Measurements from ENCODE around the gene EFNA5. TPM values are rescaled to one million over a fixed set of nuclear protein-coding genes. Genes with fewer than 3 reads are reported as not detected.

The EFNA5 gene
- total and polyA plus RNA-seq, 2 experiments from 2014 or later, result 7.5 to 10.1 TPM

GRCh38 chr5:107376546-107377276, 294.0 kb downstream of the EFNA5 start:
- Histone ChIP-seq H3F3A (replicated peaks; ENCODE audit: low read depth) (no peaks in the 10 kb centered on the region), H4K20me1 (replicated peaks; ENCODE audit: insufficient read depth) (no peaks in the 10 kb centered on the region; the same call in 1 of the 2 replicates), H3K27me3 (ENCODE audit: insufficient read depth) (no peaks in the 10 kb centered on the region), H2AFZ (no peak overlapping the region), H3K4me2 (no peak overlapping the region), H3K79me2 (replicated peaks; ENCODE audit: insufficient read depth) (no peaks in the 10 kb centered on the region), H3K4me3 (no peak overlapping the region), H3K36me3 (ENCODE audit: insufficient read depth) (no peaks in the 10 kb centered on the region), H3K9me2 (ENCODE audit: insufficient read depth) (no peaks in the 10 kb centered on the region), H3K4me1 (ENCODE audit: insufficient read depth) (peaks cover 23% of the 10 kb centered on the region), H3K27ac (ENCODE audit: low read depth) (no peak overlapping the region)
- Mint-ChIP-seq H3K9me3 (no peaks in the 10 kb centered on the region), H3K4me3 (no peak overlapping the region), H3K4me1 (peaks cover 45% of the 10 kb centered on the region), H3K27me3 (ENCODE audit: insufficient read depth, low read depth, poor library complexity) (peaks cover 2% of the 10 kb centered on the region), H3K36me3 (ENCODE audit: low read depth) (no peaks in the 10 kb centered on the region), H3K27ac (no peak overlapping the region)
- DNase-seq (ENCODE audit: low spot score) (no peak), ATAC-seq (no peak)
- no peak for TF ChIP-seq ZNF114 (CRISPR knock-in tag; IDR thresholded peaks at IDR 0.05)

GRCh38 chr5:107373549-107374263, 297.0 kb downstream of the EFNA5 start:
- Histone ChIP-seq H3K4me3 (no peak overlapping the region), H3K9me2 (ENCODE audit: insufficient read depth) (no peaks in the 10 kb centered on the region), H3K36me3 (ENCODE audit: insufficient read depth) (no peaks in the 10 kb centered on the region), H3K27ac (ENCODE audit: low read depth) (no peak overlapping the region), H3F3A (replicated peaks; ENCODE audit: low read depth) (no peaks in the 10 kb centered on the region), H3K4me2 (no peak overlapping the region), H3K79me2 (replicated peaks; ENCODE audit: insufficient read depth) (no peaks in the 10 kb centered on the region), H4K20me1 (replicated peaks; ENCODE audit: insufficient read depth) (no peaks in the 10 kb centered on the region), H2AFZ (no peak overlapping the region), H3K4me1 (ENCODE audit: insufficient read depth) (peaks cover 5% of the 10 kb centered on the region; the same call in 1 of the 2 replicates), H3K27me3 (ENCODE audit: insufficient read depth) (no peaks in the 10 kb centered on the region)
- Mint-ChIP-seq H3K4me1 (peaks cover 22% of the 10 kb centered on the region), H3K4me3 (no peak overlapping the region), H3K9me3 (no peaks in the 10 kb centered on the region), H3K27me3 (ENCODE audit: insufficient read depth, low read depth, poor library complexity) (no peaks in the 10 kb centered on the region), H3K27ac (no peak overlapping the region), H3K36me3 (ENCODE audit: low read depth) (no peaks in the 10 kb centered on the region)
- no peak for DNase-seq (ENCODE audit: low spot score)
- ATAC-seq, result peak; percentile 53
- TF ChIP-seq EZH2 (IDR thresholded peaks at IDR 0.05; ENCODE audit: low read depth, unreplicated experiment), result no peak

GRCh38 chr5:107372723-107373450, 297.9 kb downstream of the EFNA5 start:
- Histone ChIP-seq H3K4me3 (no peak overlapping the region), H3K27ac (ENCODE audit: low read depth) (no peak overlapping the region), H3K9me2 (ENCODE audit: insufficient read depth) (no peaks in the 10 kb centered on the region), H3K79me2 (replicated peaks; ENCODE audit: insufficient read depth) (no peaks in the 10 kb centered on the region), H3F3A (replicated peaks; ENCODE audit: low read depth) (no peaks in the 10 kb centered on the region), H3K4me1 (ENCODE audit: insufficient read depth) (peaks cover 12% of the 10 kb centered on the region), H3K4me2 (no peak overlapping the region), H2AFZ (no peak overlapping the region), H3K27me3 (ENCODE audit: insufficient read depth) (no peaks in the 10 kb centered on the region), H3K36me3 (ENCODE audit: insufficient read depth) (no peaks in the 10 kb centered on the region), H4K20me1 (replicated peaks; ENCODE audit: insufficient read depth) (no peaks in the 10 kb centered on the region)
- Mint-ChIP-seq H3K9me3 (no peaks in the 10 kb centered on the region), H3K27ac (no peak overlapping the region), H3K27me3 (ENCODE audit: insufficient read depth, low read depth, poor library complexity) (no peaks in the 10 kb centered on the region), H3K4me1 (peaks cover 25% of the 10 kb centered on the region), H3K4me3 (no peak overlapping the region), H3K36me3 (ENCODE audit: low read depth) (no peaks in the 10 kb centered on the region)
- DNase-seq (ENCODE audit: low spot score) (peak; percentile 19), ATAC-seq (no peak; the same call in 2 of the 3 replicates)
- TF ChIP-seq REST (IDR thresholded peaks at IDR 0.05; ENCODE audit: unreplicated experiment), result peak; percentile 44
